GM23338 (cell line): ENCODE results near the gene SLC25A24. TPM values are rescaled to one million over a fixed set of nuclear protein-coding genes. Genes with fewer than 3 reads are reported as not detected.

ENCODE experiments used
- ATAC-seq: fragments of 200-7000 bp; cut with Tn5 transposase; 3 replicates; pipeline ENCODE4 v1.9.1; 2020
- DNase-seq: peaks from one replicate; pipeline ENCODE4 v3.0.0-alpha.2; 2015; ENCODE audit warnings: low spot score
- H2AFZ ChIP-seq: fragments of 200-600 bp; sonication (generic); 2 replicates; pipeline ENCODE4 v1.8.0; 2016; ENCODE audit warnings: antibody characterized with exemption, mild to moderate bottlenecking, moderate library complexity
- H3F3A ChIP-seq: fragments of 200-600 bp; sonication (generic); replicated peaks from 2 replicates; pipeline ENCODE4 v1.8.0; 2017; ENCODE audit warnings: antibody characterized with exemption, mixed run types, low read depth
- H3K27ac ChIP-seq: fragments of 200-600 bp; sonication (generic); 2 replicates; pipeline ENCODE4 v1.6.1; 2016; ENCODE audit warnings: low read depth
- H3K27me3 ChIP-seq: fragments of 200-600 bp; sonication (generic); 2 replicates; pipeline ENCODE4 v1.8.0; 2016; ENCODE audit warnings: mild to moderate bottlenecking, mixed run types, moderate library complexity; ENCODE audit not compliant: insufficient read depth
- H3K36me3 ChIP-seq: fragments of 200-600 bp; sonication (generic); 2 replicates; pipeline ENCODE4 v1.8.0; 2016; ENCODE audit warnings: mild to moderate bottlenecking; ENCODE audit not compliant: insufficient read depth
- H3K4me1 ChIP-seq: fragments of 200-600 bp; sonication (generic); 2 replicates; pipeline ENCODE4 v1.8.0; 2016; ENCODE audit warnings: mild to moderate bottlenecking, moderate library complexity; ENCODE audit not compliant: insufficient read depth
- H3K4me2 ChIP-seq: fragments of 200-600 bp; sonication (generic); 2 replicates; pipeline ENCODE4 v1.7.1; 2017; ENCODE audit warnings: mixed run types
- H3K4me3 ChIP-seq: fragments of 200-600 bp; sonication (generic); 2 replicates; pipeline ENCODE4 v1.6.1; 2016; ENCODE audit warnings: mixed run types
- H3K79me2 ChIP-seq: fragments of 200-600 bp; sonication (generic); replicated peaks from 2 replicates; pipeline ENCODE4 v1.8.0; 2017; ENCODE audit warnings: mild to moderate bottlenecking; ENCODE audit not compliant: insufficient read depth
- H3K9me2 ChIP-seq: fragments of 200-600 bp; sonication (generic); 2 replicates; pipeline ENCODE4 v1.8.0; 2017; ENCODE audit not compliant: insufficient read depth
- H4K20me1 ChIP-seq: fragments of 200-600 bp; sonication (generic); replicated peaks from 2 replicates; pipeline ENCODE4 v1.8.0; 2017; ENCODE audit warnings: mild to moderate bottlenecking; ENCODE audit not compliant: insufficient read depth
- H3K27ac Mint-ChIP-seq: 2 replicates; pipeline ENCODE4 v1.8.0; 2020; ENCODE audit warnings: inconsistent platforms, mild to moderate bottlenecking, moderate library complexity, mixed read lengths
- H3K27me3 Mint-ChIP-seq: 3 replicates; pipeline ENCODE4 v1.8.0; 2022; ENCODE audit warnings: low read depth, mild to moderate bottlenecking, moderate library complexity, mixed read lengths, inconsistent platforms; ENCODE audit not compliant: insufficient read depth, poor library complexity
- H3K36me3 Mint-ChIP-seq: 3 replicates; pipeline ENCODE4 v1.8.0; 2021; ENCODE audit warnings: low read depth, mild to moderate bottlenecking, inconsistent platforms, moderate library complexity, mixed read lengths
- H3K4me1 Mint-ChIP-seq: 3 replicates; pipeline ENCODE4 v1.8.0; 2020; ENCODE audit warnings: mild to moderate bottlenecking, inconsistent platforms, mixed read lengths
- H3K4me3 Mint-ChIP-seq: 3 replicates; pipeline ENCODE4 v1.8.0; 2021; ENCODE audit warnings: moderate library complexity, mild to moderate bottlenecking, inconsistent platforms, mixed read lengths
- H3K9me3 Mint-ChIP-seq: 3 replicates; pipeline ENCODE4 v1.8.0; 2020; ENCODE audit warnings: moderate library complexity, mild to moderate bottlenecking, inconsistent platforms, mixed read lengths
- CREB1 ChIP-seq: fragments of 250-450 bp; sonication (Bioruptor Pico); IDR thresholded peaks from 2 replicates; pipeline ENCODE4 v1.5.0; 2020; ENCODE audit warnings: low read depth, mild to moderate bottlenecking, moderate library complexity
- JUNB ChIP-seq: IDR thresholded peaks from one replicate; pipeline ENCODE4 v1.6.1; 2016; ENCODE audit warnings: antibody characterized with exemption; ENCODE audit not compliant: unreplicated experiment
- NANOG ChIP-seq: IDR thresholded peaks from 2 replicates; pipeline ENCODE4 v1.6.1; 2016; ENCODE audit warnings: antibody characterized with exemption, borderline replicate concordance
- POLR2AphosphoS5 ChIP-seq: IDR thresholded peaks from 2 replicates; pipeline ENCODE4 v1.6.1; 2016; ENCODE audit warnings: antibody characterized with exemption, low read depth
- REST ChIP-seq: IDR thresholded peaks from one replicate; pipeline ENCODE4 v1.6.1; 2018; ENCODE audit warnings: antibody characterized with exemption; ENCODE audit not compliant: unreplicated experiment
- STAT1 ChIP-seq: IDR thresholded peaks from one replicate; pipeline ENCODE4 v1.6.1; 2016; ENCODE audit warnings: antibody characterized with exemption; ENCODE audit not compliant: unreplicated experiment
- ZNF114 ChIP-seq: fragments of 250-450 bp; sonication (Bioruptor Pico); IDR thresholded peaks from 2 replicates; pipeline ENCODE4 v1.5.0; 2020; ENCODE audit warnings: mild to moderate bottlenecking, moderate library complexity
- ZNF331 ChIP-seq: fragments of 250-450 bp; sonication (Bioruptor Pico); IDR thresholded peaks from 2 replicates; pipeline ENCODE4 v1.5.0; 2020; ENCODE audit warnings: low read depth, mild to moderate bottlenecking, moderate library complexity
- polyA plus RNA-seq: library from polyadenylated mRNA; unstranded; fragments of >200 nt; fragmentation: Nextera tagmentation; extraction: Ambion mirVana; gene quantifications from 2 replicates; pipeline ENCODE4 v1.2.1, GENCODE V29; 2016
- total RNA-seq: library from RNA; depleted of rRNA; stranded (reverse); fragments of >200 nt; shearing (Covaris generic); gene quantifications from 2 replicates; pipeline ENCODE4 v1.2.3, GENCODE V29; 2014
- TF ChIP-seq, protein P1 (sequence below), 2 experiments: fragments of 200-600 bp in 1 of 2; sonication (generic) in 1 of 2; conservative IDR thresholded peaks; 2 replicates each; pipeline versions ENCODE4 v1.5.1 to v1.6.1; 2016 to 2017; ENCODE audit warnings: antibody characterized with exemption in 2 of 2, low read depth in 2 of 2, mild to moderate bottlenecking in 2 of 2, moderate library complexity in 1 of 2
- TF ChIP-seq, protein P2 (sequence below): fragments of 250-450 bp; sonication (Bioruptor Pico); IDR thresholded peaks from 2 replicates; pipeline ENCODE4 v1.5.0; 2020; ENCODE audit warnings: mild to moderate bottlenecking, moderate library complexity

Gene SLC25A24
- total and polyA plus RNA-seq, 2 experiments from 2014 or later, result 17.4 to 46.0 TPM

DNA sequence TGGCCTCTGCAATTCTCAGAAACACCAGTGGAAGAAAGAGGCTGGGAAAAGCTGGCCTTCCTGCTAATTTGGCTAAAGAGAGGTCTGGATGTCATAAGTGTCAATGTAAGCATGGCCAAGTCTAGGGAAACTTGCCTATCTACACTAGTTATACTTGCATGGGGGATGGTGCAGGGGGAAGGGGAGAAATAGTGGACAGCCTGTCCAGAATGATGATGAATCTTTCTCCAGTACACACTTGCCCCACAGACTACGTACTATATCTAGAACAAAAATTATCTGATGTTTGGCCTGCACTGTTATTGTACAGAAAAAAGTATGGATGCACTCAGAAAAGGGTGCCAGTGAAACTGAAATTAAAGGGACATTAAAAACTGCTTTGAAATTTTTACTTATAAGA lies 114.5 kb downstream of the SLC25A24 start:
- Histone ChIP-seq H3K9me2 (no peaks in the 10 kb centered on the region; the same call in 1 of the 2 replicates), H3K4me3 (no peak overlapping the region), H3K27ac (no peak overlapping the region), H3K27me3 (no peaks in the 10 kb centered on the region), H3K4me1 (no peaks in the 10 kb centered on the region), H4K20me1 (no peaks in the 10 kb centered on the region), H3K36me3 (no peaks in the 10 kb centered on the region), H3K4me2 (no peak overlapping the region), H3K79me2 (no peaks in the 10 kb centered on the region), H2AFZ (no peak overlapping the region), H3F3A (no peaks in the 10 kb centered on the region)
- peaks cover 11% of the 10 kb centered on the region for H3K4me1 Mint-ChIP-seq
- H3K27me3 Mint-ChIP-seq, result peaks cover 2% of the 10 kb centered on the region
- ATAC-seq (no peak), DNase-seq (no peak)
- no peak overlapping the region for H3K27ac Mint-ChIP-seq
- H3K4me3 Mint-ChIP-seq, result no peak overlapping the region
- TF ChIP-seq ZNF331 (CRISPR knock-in tag) (no peak), CREB1 (no peak), STAT1 (no peak), POLR2AphosphoS5 (no peak), REST (no peak)
- H3K9me3 Mint-ChIP-seq, result no peaks in the 10 kb centered on the region
- H3K36me3 Mint-ChIP-seq, result no peaks in the 10 kb centered on the region

DNA sequence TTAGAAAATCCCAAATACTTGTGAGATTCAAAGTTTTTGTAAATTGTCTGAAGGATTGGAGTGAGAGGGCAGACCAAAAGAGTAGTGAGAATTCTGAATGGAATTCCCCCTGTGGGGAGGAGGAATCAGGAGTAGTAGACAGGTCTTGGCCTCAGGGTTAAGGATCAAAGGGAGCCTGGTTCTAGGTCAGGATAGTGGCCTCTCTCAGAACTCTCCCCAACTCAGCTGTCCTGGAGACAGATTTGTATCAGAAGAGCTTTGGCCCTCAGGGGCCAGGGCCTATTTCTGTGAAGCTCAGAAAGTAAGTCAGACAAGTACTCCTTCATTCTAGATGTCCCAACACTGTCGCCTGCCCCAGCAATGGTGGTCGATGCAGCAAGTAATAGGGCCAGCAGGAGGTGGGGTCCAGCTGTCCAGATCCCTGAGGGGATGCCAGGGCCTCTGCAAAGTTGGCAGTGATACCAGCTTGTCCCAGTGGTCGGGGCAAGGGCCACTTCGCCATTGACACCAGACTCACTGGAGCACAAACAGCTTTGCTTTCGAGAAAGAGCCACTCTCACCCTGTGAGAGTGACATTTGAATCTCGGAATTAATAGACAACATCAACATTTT lies 115.2 kb downstream of the SLC25A24 start:
- Histone ChIP-seq H2AFZ (no peak overlapping the region), H3K27me3 (no peaks in the 10 kb centered on the region), H3K79me2 (no peaks in the 10 kb centered on the region), H3K36me3 (no peaks in the 10 kb centered on the region), H3K4me2 (no peak overlapping the region), H3K9me2 (no peaks in the 10 kb centered on the region; the same call in 1 of the 2 replicates), H3F3A (no peaks in the 10 kb centered on the region), H4K20me1 (no peaks in the 10 kb centered on the region), H3K4me1 (no peaks in the 10 kb centered on the region), H3K4me3 (no peak overlapping the region), H3K27ac (no peak overlapping the region)
- Mint-ChIP-seq H3K9me3 (no peaks in the 10 kb centered on the region), H3K36me3 (no peaks in the 10 kb centered on the region), H3K4me3 (no peak overlapping the region), H3K27me3 (peaks cover 3% of the 10 kb centered on the region), H3K27ac (no peak overlapping the region), H3K4me1 (peaks cover 11% of the 10 kb centered on the region)
- ATAC-seq (no peak), DNase-seq (no peak)
- TF ChIP-seq NANOG, result no peak
- TF ChIP-seq ZNF331 (CRISPR knock-in tag), result no peak
- no peak for TF ChIP-seq POLR2AphosphoS5
- no peak for TF ChIP-seq STAT1
- TF ChIP-seq ZNF114 (CRISPR knock-in tag), result no peak
- TF ChIP-seq, protein P1, sequence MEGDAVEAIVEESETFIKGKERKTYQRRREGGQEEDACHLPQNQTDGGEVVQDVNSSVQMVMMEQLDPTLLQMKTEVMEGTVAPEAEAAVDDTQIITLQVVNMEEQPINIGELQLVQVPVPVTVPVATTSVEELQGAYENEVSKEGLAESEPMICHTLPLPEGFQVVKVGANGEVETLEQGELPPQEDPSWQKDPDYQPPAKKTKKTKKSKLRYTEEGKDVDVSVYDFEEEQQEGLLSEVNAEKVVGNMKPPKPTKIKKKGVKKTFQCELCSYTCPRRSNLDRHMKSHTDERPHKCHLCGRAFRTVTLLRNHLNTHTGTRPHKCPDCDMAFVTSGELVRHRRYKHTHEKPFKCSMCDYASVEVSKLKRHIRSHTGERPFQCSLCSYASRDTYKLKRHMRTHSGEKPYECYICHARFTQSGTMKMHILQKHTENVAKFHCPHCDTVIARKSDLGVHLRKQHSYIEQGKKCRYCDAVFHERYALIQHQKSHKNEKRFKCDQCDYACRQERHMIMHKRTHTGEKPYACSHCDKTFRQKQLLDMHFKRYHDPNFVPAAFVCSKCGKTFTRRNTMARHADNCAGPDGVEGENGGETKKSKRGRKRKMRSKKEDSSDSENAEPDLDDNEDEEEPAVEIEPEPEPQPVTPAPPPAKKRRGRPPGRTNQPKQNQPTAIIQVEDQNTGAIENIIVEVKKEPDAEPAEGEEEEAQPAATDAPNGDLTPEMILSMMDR (conservative IDR thresholded peaks at IDR 0.05; ENCODE audit: low read depth in 2 of 2), result no peak
- TF ChIP-seq JUNB, result no peak
- TF ChIP-seq CREB1, result no peak
- TF ChIP-seq, protein P2, sequence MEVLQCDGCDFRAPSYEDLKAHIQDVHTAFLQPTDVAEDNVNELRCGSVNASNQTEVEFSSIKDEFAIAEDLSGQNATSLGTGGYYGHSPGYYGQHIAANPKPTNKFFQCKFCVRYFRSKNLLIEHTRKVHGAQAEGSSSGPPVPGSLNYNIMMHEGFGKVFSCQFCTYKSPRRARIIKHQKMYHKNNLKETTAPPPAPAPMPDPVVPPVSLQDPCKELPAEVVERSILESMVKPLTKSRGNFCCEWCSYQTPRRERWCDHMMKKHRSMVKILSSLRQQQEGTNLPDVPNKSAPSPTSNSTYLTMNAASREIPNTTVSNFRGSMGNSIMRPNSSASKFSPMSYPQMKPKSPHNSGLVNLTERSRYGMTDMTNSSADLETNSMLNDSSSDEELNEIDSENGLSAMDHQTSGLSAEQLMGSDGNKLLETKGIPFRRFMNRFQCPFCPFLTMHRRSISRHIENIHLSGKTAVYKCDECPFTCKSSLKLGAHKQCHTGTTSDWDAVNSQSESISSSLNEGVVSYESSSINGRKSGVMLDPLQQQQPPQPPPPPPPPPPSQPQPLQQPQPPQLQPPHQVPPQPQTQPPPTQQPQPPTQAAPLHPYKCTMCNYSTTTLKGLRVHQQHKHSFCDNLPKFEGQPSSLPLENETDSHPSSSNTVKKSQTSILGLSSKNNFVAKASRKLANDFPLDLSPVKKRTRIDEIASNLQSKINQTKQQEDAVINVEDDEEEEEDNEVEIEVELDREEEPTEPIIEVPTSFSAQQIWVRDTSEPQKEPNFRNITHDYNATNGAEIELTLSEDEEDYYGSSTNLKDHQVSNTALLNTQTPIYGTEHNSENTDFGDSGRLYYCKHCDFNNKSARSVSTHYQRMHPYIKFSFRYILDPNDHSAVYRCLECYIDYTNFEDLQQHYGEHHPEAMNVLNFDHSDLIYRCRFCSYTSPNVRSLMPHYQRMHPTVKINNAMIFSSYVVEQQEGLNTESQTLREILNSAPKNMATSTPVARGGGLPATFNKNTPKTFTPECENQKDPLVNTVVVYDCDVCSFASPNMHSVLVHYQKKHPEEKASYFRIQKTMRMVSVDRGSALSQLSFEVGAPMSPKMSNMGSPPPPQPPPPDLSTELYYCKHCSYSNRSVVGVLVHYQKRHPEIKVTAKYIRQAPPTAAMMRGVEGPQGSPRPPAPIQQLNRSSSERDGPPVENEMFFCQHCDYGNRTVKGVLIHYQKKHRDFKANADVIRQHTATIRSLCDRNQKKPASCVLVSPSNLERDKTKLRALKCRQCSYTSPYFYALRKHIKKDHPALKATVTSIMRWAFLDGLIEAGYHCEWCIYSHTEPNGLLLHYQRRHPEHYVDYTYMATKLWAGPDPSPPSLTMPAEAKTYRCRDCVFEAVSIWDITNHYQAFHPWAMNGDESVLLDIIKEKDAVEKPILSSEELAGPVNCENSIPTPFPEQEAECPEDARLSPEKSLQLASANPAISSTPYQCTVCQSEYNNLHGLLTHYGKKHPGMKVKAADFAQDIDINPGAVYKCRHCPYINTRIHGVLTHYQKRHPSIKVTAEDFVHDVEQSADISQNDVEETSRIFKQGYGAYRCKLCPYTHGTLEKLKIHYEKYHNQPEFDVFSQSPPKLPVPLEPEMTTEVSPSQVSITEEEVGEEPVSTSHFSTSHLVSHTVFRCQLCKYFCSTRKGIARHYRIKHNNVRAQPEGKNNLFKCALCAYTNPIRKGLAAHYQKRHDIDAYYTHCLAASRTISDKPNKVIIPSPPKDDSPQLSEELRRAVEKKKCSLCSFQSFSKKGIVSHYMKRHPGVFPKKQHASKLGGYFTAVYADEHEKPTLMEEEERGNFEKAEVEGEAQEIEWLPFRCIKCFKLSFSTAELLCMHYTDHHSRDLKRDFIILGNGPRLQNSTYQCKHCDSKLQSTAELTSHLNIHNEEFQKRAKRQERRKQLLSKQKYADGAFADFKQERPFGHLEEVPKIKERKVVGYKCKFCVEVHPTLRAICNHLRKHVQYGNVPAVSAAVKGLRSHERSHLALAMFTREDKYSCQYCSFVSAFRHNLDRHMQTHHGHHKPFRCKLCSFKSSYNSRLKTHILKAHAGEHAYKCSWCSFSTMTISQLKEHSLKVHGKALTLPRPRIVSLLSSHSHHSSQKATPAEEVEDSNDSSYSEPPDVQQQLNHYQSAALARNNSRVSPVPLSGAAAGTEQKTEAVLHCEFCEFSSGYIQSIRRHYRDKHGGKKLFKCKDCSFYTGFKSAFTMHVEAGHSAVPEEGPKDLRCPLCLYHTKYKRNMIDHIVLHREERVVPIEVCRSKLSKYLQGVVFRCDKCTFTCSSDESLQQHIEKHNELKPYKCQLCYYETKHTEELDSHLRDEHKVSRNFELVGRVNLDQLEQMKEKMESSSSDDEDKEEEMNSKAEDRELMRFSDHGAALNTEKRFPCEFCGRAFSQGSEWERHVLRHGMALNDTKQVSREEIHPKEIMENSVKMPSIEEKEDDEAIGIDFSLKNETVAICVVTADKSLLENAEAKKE (CRISPR knock-in tag), result no peak
